Heart left ventricle (tissue), 16 donors: ENCODE results near the gene KCNMB2. TPM values are rescaled to one million over a fixed set of nuclear protein-coding genes. Genes with fewer than 3 reads are reported as not detected.
A peak's percentile ranks its signal among the peaks of the same experiment; 100 is the strongest.
"Not testable (repeated sequence)": the region's sequence is repeated elsewhere in the genome, so short reads cannot be mapped to it uniquely, and the experiment has no call there.

Source experiments
- ATAC-seq, 4 donors: fragments of 200-7000 bp; cut with Tn5 transposase; one replicate each; pipeline ENCODE4 v1.9.1; 2020 to 2022; ENCODE audit warnings: moderate library complexity in 4 of 4, mild to moderate bottlenecking in 3 of 4, moderate number of reproducible peaks in 1 of 4
- DNase-seq, 5 donors: peaks; one replicate each; pipeline ENCODE4 v3.0.0-alpha.2; 2020
- H3K27ac ChIP-seq, 12 donors: fragments of 200-600 bp; sonication (generic) in 4 of 12; one replicate each; pipeline versions ENCODE4 v1.5.0 to v1.8.0; 2016 to 2022; ENCODE audit warnings: mild to moderate bottlenecking in 2 of 12
- H3K27me3 ChIP-seq, 9 donors: fragments of 200-600 bp; sonication (generic) in 2 of 9; one replicate each; pipeline versions ENCODE4 v1.5.1 to v1.8.0; 2016 to 2022; ENCODE audit warnings: mild to moderate bottlenecking in 3 of 9
- H3K36me3 ChIP-seq, 9 donors: fragments of 200-600 bp; sonication (generic) in 2 of 9; one replicate each; pipeline versions ENCODE4 v1.5.0 to v1.8.0; 2018 to 2022; ENCODE audit warnings: mild to moderate bottlenecking in 2 of 9
- H3K4me1 ChIP-seq, 12 donors: fragments of 200-600 bp; sonication (generic) in 4 of 12; one replicate each; pipeline versions ENCODE4 v1.5.0 to v1.8.0; 2016 to 2022; ENCODE audit warnings: mild to moderate bottlenecking in 3 of 12
- H3K4me3 ChIP-seq, 12 donors: fragments of 200-600 bp; sonication (generic) in 4 of 12; one replicate each; pipeline versions ENCODE4 v1.5.0 to v1.8.0; 2017 to 2022; ENCODE audit warnings: mild to moderate bottlenecking in 9 of 12, moderate library complexity in 4 of 12
- H3K9me3 ChIP-seq, 12 donors: fragments of 200-600 bp; sonication (generic) in 4 of 12; one replicate each; pipeline versions ENCODE4 v1.5.0 to v1.8.0; 2016 to 2022; ENCODE audit warnings: mild to moderate bottlenecking in 1 of 12
- CTCF ChIP-seq, 12 donors: fragments of 200-600 bp; sonication (generic) in 4 of 12; IDR thresholded peaks; one replicate each; pipeline versions ENCODE4 v1.5.0 to v1.8.0; 2018 to 2022; ENCODE audit warnings: antibody characterized with exemption in 12 of 12, mild to moderate bottlenecking in 5 of 12
- POLR2A ChIP-seq, 2 donors: fragments of 450-650 bp; IDR thresholded peaks; one replicate each; pipeline ENCODE4 v1.6.1; 2017; ENCODE audit warnings: antibody characterized with exemption in 2 of 2, mild to moderate bottlenecking in 2 of 2, moderate library complexity in 2 of 2
- WGBS, 4 donors: extraction: QIAGEN DNeasy Blood & Tissue Kit in 2 of 4; methylation state at CpG; one replicate each; pipeline versions ENCODE4 v1.1.5 to v1.1.7; 2013 to 2018; 5-methylcytosine and 5-hydroxymethylcytosine counted together
- intact Hi-C, 10 donors: fragments of 100-400 bp; cut with DNase I; formaldehyde crosslinking; loops; one replicate each; pipeline versions ENCODE4 v1.11.1 to v1.14.2; 2022
- polyA plus RNA-seq, 2 donors: library from polyadenylated mRNA; stranded (reverse); fragments of 200-250 nt; gene quantifications; one replicate each; pipeline ENCODE4 v1.2.3, GENCODE V29; 2013
- total RNA-seq, 9 donors: library from RNA; depleted of rRNA in 2 of 9; stranded (reverse); fragments of >200 nt in 2 of 9; fragmentation: NEBNext Ultra II Directional in 3 of 9; extraction: Animal tissue kit (Norgen Biotek cat#: 25700) in 3 of 9; gene quantifications; one replicate each; pipeline versions ENCODE4 v1.1.0 to v1.2.4, GENCODE V29; 2016 to 2023
- donor health status: ischemic (EF 13 %, LVEDD 7.1; RV severe dilation, severe dysfunction).
- donor health status: healthy with polysubstance abuse.
- donor health status: DM: no; HTN: yes; CAD: no.
- donor health status: DM: no; HTN: no; CAD: no.
- donor health status: ischemic (EF 25% LVEDD 6.9; RV normal size, moderate dysfunction).
- donor health status: ischemic (EF 25% LVEDD 5.7; RV mildly dilated, moderate dysfunction).
- donor health status: healthy.
- donor health status: DM: yes; HTN: yes; CAD: no.
- donor health status: ischemic (EF 35%, LVEDD 5.7; RV mildly dilated, moderate dysfunction).
- donor health status: nonischemic (EF 11% LVEDD 7.7; RV severe dilation, severe dysfunction).
- donor health status: DM: yes; HTN: yes; CAD: no.
- donor health status: PGD.
- donor health status: ischemic (EF 29% LVEDD 5.4; RV normal size, mild dysfunction).
- donor health status: nonischemic (EF 23%, LVEDD 6.1; RV moderate dilation, normal function).

Gene KCNMB2
- total and polyA plus RNA-seq, 11 donors: 0.37 to 5.7 (median 2.0) TPM; not detected in 1

- no peak for DNase-seq
- H3K36me3 ChIP-seq: no peaks in the 10 kb centered on the region
- H3K27me3 ChIP-seq: no peaks in the 10 kb centered on the region
- no peaks in the 10 kb centered on the region for H3K9me3 ChIP-seq
- H3K4me1 ChIP-seq: peaks cover 0 to 17% (median 2%) of the 10 kb centered on the region in 12 donors
- peak in 2 of 4 donors; percentile 59 to 69 for ATAC-seq
- TF ChIP-seq CTCF (IDR thresholded peaks at IDR 0.05) (no peak), POLR2A (IDR thresholded peaks at IDR 0.05) (no peak)
- no peak overlapping the region for H3K27ac ChIP-seq
- H3K4me3 ChIP-seq: no peak overlapping the region
- 69 to 85% (median 77%) methylated on average over 3 of the region's 3 CpGs for WGBS, 4 donors
- intact Hi-C loops: no loop called here
Observed at GRCh38 chr3:178739720-178740119, 203.5 kb downstream of the KCNMB2 start.

DNA sequence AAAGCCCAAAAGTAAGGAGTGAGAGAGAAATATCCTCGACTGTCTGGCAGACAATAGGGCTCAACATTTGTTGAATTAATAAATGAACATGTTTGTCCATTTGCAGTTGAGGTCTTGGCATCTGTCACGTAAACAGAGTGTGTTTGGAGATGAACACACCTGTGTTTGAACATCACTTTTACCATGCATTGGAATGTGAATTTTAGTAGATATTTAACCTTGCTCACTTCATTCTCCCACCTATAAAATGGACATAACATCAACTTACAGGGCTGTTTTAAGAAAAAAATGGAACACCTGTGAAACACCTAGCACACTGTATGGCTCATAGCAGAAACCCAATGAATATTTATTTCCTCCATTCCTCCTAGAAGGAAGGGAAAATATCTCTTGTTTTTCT is 204.8 kb downstream of the KCNMB2 start:
- intact Hi-C loops: no loop called here
- no peak for TF ChIP-seq POLR2A (IDR thresholded peaks at IDR 0.05)
- DNase-seq: no peak
- Histone ChIP-seq H3K9me3 (peaks cover 0 to 1% (median 0%) of the 10 kb centered on the region in 12 donors), H3K27ac (no peak overlapping the region), H3K4me1 (peaks cover 0 to 6% (median 0%) of the 10 kb centered on the region in 12 donors), H3K27me3 (no peaks in the 10 kb centered on the region), H3K4me3 (no peak overlapping the region), H3K36me3 (no peaks in the 10 kb centered on the region)
- WGBS, 4 donors: 82 to 87% (median 84%) methylated on average over 2 of the region's 2 CpGs
- no peak for ATAC-seq

GRCh38 chr3:178743297-178743696 is 207.1 kb downstream of the KCNMB2 start:
- peaks cover 0 to 5% (median 0%) of the 10 kb centered on the region in 12 donors for H3K9me3 ChIP-seq
- no peaks in the 10 kb centered on the region for H3K4me1 ChIP-seq
- DNase-seq (no peak), ATAC-seq (no peak)
- no peaks in the 10 kb centered on the region for H3K27me3 ChIP-seq
- no peaks in the 10 kb centered on the region for H3K36me3 ChIP-seq
- 37 to 60% (median 49%) methylated on average over 4 of the region's 4 CpGs for WGBS, 4 donors
- no peak overlapping the region for H3K27ac ChIP-seq
- TF ChIP-seq CTCF (IDR thresholded peaks at IDR 0.05): no peak
- TF ChIP-seq POLR2A (IDR thresholded peaks at IDR 0.05): no peak
- H3K4me3 ChIP-seq: no peak overlapping the region
- intact Hi-C loops: no loop called here

DNA sequence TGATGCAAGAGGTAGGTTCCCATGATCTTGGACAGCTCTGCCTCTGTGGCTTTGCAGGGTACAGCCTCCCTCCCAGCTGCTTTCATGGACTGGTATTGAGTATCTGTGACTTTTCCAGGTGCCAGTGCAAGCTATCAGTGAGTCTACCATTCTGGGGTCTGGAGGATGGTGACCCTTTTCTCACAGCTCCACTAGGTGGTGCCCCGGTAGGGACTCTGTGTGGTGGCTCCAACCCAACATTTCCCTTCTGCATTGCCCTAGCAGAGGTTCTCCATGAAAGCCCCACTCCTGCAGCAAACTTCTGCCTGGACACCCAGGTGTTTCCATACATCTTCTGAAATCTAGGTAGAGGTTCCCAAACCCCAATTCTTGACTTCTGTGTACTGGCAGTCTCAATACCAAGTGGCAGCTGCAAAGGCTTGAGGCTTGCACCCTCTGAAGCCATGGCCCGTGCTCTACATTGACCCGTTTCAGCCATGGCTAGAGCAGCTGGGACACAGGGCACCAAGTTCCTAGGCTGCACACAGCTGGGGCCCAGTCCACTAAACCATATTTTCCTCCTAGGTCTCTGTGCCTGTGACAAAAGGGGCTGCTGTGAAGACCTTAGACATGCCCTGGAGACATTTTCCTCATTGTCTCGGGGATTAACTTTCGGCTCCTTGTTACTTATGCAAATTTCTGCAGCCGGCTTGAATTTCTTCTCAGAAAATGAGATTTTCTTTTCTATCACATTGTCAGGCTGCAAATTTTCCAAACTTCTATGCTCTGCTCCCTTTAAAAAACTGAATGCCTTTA is 209.8 kb downstream of the KCNMB2 start:
- DNase-seq, H3K4me3 ChIP-seq, intact Hi-C loops, H3K36me3 ChIP-seq, H3K9me3 ChIP-seq, H3K27me3 ChIP-seq, H3K27ac ChIP-seq, ATAC-seq, H3K4me1 ChIP-seq: not testable (repeated sequence)
- WGBS, 4 donors: 57 to 79% (median 72%) methylated on average over 6 of the region's 6 CpGs

GRCh38 chr3:178748874-178749273 is 212.6 kb downstream of the KCNMB2 start:
- DNase-seq (no peak), ATAC-seq (no peak)
- TF ChIP-seq CTCF (IDR thresholded peaks at IDR 0.05) (no peak), POLR2A (IDR thresholded peaks at IDR 0.05) (no peak)
- no peaks in the 10 kb centered on the region for H3K27me3 ChIP-seq
- peaks cover 0 to 25% (median 0%) of the 10 kb centered on the region in 12 donors for H3K9me3 ChIP-seq
- no peak overlapping the region for H3K27ac ChIP-seq
- H3K4me1 ChIP-seq: peaks cover 0 to 5% (median 0%) of the 10 kb centered on the region in 12 donors
- intact Hi-C loops: no loop called here
- H3K36me3 ChIP-seq: no peaks in the 10 kb centered on the region
- 73 to 82% (median 77%) methylated on average over 3 of the region's 3 CpGs for WGBS, 4 donors
- no peak overlapping the region for H3K4me3 ChIP-seq
